Fibroblast of mammary gland (primary cell): ENCODE results near the gene PBXIP1.

Experiments
- DNase-seq: peaks from one replicate; pipeline ENCODE4 v3.0.0-alpha.2; 2010; ENCODE audit warnings: low read depth
- H3K4me3 ChIP-seq: 2 replicates; pipeline ENCODE4 v1.5.1; 2011; ENCODE audit warnings: low read depth, mild to moderate bottlenecking, low read length, moderate library complexity; ENCODE audit not compliant: control insufficient read depth
- TF ChIP-seq, protein P1 (sequence below): conservative IDR thresholded peaks from 2 replicates; pipeline ENCODE4 v1.5.1; 2011; ENCODE audit warnings: low read depth, low read length, inconsistent platforms; ENCODE audit not compliant: control insufficient read depth, insufficient read depth

The PBXIP1 gene

DNA sequence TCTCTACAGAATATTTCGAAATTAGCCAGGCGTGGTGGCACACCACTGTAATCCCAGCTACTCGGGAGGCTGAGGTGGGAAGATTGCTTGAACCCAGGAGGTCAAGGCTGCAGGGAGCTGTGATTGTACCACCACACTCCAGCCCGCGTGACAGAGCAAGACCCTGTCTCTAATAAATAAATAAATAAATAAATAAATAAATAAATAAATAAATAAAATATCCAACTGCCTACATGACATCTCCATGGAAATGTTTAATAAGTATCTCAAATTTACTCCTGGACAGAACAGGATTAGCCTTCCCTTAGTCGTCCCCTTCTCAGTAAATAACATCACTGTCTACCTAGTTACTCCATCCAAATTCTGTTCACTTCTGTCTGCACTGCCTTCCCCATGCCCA is 56.9 kb downstream of the PBXIP1 start:
- no peak for DNase-seq
- H3K4me3 ChIP-seq = no peak overlapping the region
- TF ChIP-seq, protein P1, sequence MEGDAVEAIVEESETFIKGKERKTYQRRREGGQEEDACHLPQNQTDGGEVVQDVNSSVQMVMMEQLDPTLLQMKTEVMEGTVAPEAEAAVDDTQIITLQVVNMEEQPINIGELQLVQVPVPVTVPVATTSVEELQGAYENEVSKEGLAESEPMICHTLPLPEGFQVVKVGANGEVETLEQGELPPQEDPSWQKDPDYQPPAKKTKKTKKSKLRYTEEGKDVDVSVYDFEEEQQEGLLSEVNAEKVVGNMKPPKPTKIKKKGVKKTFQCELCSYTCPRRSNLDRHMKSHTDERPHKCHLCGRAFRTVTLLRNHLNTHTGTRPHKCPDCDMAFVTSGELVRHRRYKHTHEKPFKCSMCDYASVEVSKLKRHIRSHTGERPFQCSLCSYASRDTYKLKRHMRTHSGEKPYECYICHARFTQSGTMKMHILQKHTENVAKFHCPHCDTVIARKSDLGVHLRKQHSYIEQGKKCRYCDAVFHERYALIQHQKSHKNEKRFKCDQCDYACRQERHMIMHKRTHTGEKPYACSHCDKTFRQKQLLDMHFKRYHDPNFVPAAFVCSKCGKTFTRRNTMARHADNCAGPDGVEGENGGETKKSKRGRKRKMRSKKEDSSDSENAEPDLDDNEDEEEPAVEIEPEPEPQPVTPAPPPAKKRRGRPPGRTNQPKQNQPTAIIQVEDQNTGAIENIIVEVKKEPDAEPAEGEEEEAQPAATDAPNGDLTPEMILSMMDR = no peak

- TF ChIP-seq, protein P1 = no peak
- no peak overlapping the region for H3K4me3 ChIP-seq
- DNase-seq = no peak
Measured at GRCh38 chr1:154896771-154897286, 59.1 kb downstream of the PBXIP1 start.

DNA sequence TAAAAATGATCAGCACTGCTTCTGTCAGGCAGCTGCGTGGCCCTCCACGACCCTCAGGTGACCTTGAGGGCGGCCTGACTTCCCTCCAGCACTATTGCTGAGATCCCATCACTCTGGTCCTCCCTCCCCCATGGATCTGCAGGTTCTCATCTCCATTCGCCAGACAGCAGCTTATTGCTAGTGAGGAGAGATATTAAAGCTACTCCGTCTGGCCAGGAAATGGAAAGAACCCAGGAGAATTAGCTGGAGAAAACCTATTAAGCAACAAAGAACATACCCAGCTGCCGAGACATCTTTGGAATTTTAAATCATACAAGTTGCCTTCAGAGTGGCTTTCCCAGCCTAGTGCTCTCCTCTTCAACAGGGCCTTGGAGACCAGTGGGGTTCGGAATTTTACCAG is 60.1 kb downstream of the PBXIP1 start:
- TF ChIP-seq, protein P1 = no peak
- H3K4me3 ChIP-seq = no peak overlapping the region
- DNase-seq = no peak
